Thyroid gland (tissue), 4 donors: Measurements from ENCODE around the gene PMP22.
A peak's percentile ranks its signal among the peaks of the same experiment; 100 is the strongest.

Source experiments
- POLR2A ChIP-seq, 2 donors: fragments of 450-650 bp; IDR thresholded peaks; one replicate each; pipeline ENCODE4 v1.6.1; 2017; ENCODE audit warnings: antibody characterized with exemption in 2 of 2, mild to moderate bottlenecking in 2 of 2, moderate library complexity in 1 of 2
- TF ChIP-seq, protein P1 (sequence below), 6 experiments: fragments of 200-600 bp in 3 of 6; fragments of 450-650 bp in 3 of 6; sonication (generic) in 3 of 6; IDR thresholded peaks; one replicate each; pipeline ENCODE4 v1.5.1; 2016 to 2019; ENCODE audit warnings: antibody characterized with exemption in 6 of 6, mild to moderate bottlenecking in 2 of 6, inconsistent platforms in 1 of 6, moderate library complexity in 1 of 6

DNA sequence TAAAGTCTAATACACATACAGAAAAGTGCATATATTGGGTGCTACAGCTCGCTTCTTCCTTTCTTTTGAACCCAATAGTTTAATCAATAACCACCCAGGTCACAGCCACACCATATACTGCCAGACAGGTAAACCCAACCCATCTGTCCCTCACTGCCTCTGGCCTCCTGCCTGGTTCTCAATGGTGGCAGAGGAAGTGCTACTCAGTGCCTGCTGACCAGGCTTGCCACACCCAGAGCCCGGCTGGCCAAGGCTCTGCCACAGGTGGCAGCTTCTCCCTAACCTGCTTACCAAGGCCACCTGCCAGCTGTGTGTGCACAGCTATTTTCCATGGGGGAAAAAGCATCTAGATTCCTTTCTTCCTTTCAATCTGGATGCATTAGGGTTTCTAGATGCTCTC, 584 bp downstream of the PMP22 start:
- TF ChIP-seq, protein P1, sequence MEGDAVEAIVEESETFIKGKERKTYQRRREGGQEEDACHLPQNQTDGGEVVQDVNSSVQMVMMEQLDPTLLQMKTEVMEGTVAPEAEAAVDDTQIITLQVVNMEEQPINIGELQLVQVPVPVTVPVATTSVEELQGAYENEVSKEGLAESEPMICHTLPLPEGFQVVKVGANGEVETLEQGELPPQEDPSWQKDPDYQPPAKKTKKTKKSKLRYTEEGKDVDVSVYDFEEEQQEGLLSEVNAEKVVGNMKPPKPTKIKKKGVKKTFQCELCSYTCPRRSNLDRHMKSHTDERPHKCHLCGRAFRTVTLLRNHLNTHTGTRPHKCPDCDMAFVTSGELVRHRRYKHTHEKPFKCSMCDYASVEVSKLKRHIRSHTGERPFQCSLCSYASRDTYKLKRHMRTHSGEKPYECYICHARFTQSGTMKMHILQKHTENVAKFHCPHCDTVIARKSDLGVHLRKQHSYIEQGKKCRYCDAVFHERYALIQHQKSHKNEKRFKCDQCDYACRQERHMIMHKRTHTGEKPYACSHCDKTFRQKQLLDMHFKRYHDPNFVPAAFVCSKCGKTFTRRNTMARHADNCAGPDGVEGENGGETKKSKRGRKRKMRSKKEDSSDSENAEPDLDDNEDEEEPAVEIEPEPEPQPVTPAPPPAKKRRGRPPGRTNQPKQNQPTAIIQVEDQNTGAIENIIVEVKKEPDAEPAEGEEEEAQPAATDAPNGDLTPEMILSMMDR (IDR thresholded peaks at IDR 0.05) = no peak
- peak in 1 of 2 donors; percentile 30 for TF ChIP-seq POLR2A (IDR thresholded peaks at IDR 0.05)
